Subcutaneous preadipocyte (primary cell): Measurements from ENCODE around the gene ZNF763. TPM values are rescaled to one million over a fixed set of nuclear protein-coding genes. Genes with fewer than 3 reads are reported as not detected.

Experiments
- small RNA-seq: library from RNA; depleted of rRNA; stranded (forward); fragments of <200 nt; gene quantifications from one replicate; pipeline ENCODE3, GENCODE V24; 2012
- total RNA-seq: library from RNA; depleted of rRNA; stranded (reverse); fragments of >200 nt; gene quantifications from 2 replicates; pipeline ENCODE4 v1.2.3, GENCODE V29; 2012

Gene ZNF763
- 0.20 and 0.37 TPM in 2 replicates for total RNA-seq

GRCh38 chr19:11964858-11965645 lies at the start of gene ZNF763:
ZNF763 (plus strand) TSS chr19:11965040; CDS start chr19:11965209, 169 bp downstream.

GRCh38 chr19:11924886-11925650 lies 39.8 kb upstream of the ZNF763 start, which contains the start of gene ZNF700:
ZNF700 (plus strand) TSS chr19:11925107; CDS start chr19:11925211, 104 bp downstream.

Small RNA genes lying within 50 kb of the gene (small RNA-seq; reads per million reads assigned to genes)
- gene RNA5SP464 (not detected), gene RNA5SP465 (not detected)

Other genes with a start within 250 kb of the ZNF763 start
- gene ZNF823, start 226.1 kb upstream of the ZNF763 start, total RNA-seq: 1.5 and 2.5 TPM in 2 replicates
- gene ZNF441, start 198.0 kb upstream of the ZNF763 start, total RNA-seq: 4.8 and 5.7 TPM in 2 replicates
- gene ZNF491, start 166.5 kb upstream of the ZNF763 start, total RNA-seq: 0.20 and 1.1 TPM in 2 replicates
- 6.8 and 7.0 TPM in 2 replicates for gene ZNF440, start 150.8 kb upstream of the ZNF763 start, total RNA-seq
- 0.20 and 0.37 TPM in 2 replicates for gene ZNF439, start 116.3 kb upstream of the ZNF763 start, total RNA-seq
- 0.20 and 0.73 TPM in 2 replicates for gene ZNF69, start 77.3 kb upstream of the ZNF763 start, total RNA-seq
- gene ZNF700, start 39.9 kb upstream of the ZNF763 start, total RNA-seq: 5.1 and 5.9 TPM in 2 replicates
- 0.98 and 1.5 TPM in 2 replicates for gene ZNF433, start 70.6 kb downstream of the ZNF763 start, total RNA-seq
- 0.20 TPM in 1 of 2 replicates, not detected in the other for gene ZNF878, start 87.9 kb downstream of the ZNF763 start, total RNA-seq
- 2.5 and 2.9 TPM in 2 replicates for gene ZNF844, start 99.7 kb downstream of the ZNF763 start, total RNA-seq
- gene ZNF20, start 175.3 kb downstream of the ZNF763 start, total RNA-seq: 2.5 and 4.4 TPM in 2 replicates
- gene ZNF625, start 191.7 kb downstream of the ZNF763 start, total RNA-seq: 5.9 and 6.5 TPM in 2 replicates
- 2.6 and 2.9 TPM in 2 replicates for gene ZNF136, start 198.1 kb downstream of the ZNF763 start, total RNA-seq